DOHH2 (cell line): ENCODE data around the gene DCDC1.

ENCODE experiments used
- H3F3A ChIP-seq: fragments of 200-600 bp; sonication (generic), shearing (Covaris generic); 2 replicates; pipeline ENCODE4 v1.6.0; 2016; ENCODE audit warnings: antibody characterized with exemption, mild to moderate bottlenecking; ENCODE audit not compliant: control insufficient read depth, insufficient read depth
- H3K27ac ChIP-seq: fragments of 200-600 bp; sonication (generic); 2 replicates; pipeline ENCODE4 v1.5.1; 2014; ENCODE audit warnings: low read depth, mild to moderate bottlenecking, low read length, moderate library complexity
- H3K27me3 ChIP-seq: fragments of 200-600 bp; sonication (generic); 2 replicates; pipeline ENCODE4 v1.6.1; 2014; ENCODE audit warnings: mild to moderate bottlenecking, low read length, mixed read lengths; ENCODE audit not compliant: control insufficient read depth
- H3K36me3 ChIP-seq: fragments of 200-600 bp; sonication (generic); 2 replicates; pipeline ENCODE4 v1.6.1; 2014; ENCODE audit warnings: mild to moderate bottlenecking, low read length, moderate library complexity, mixed read lengths; ENCODE audit not compliant: control insufficient read depth
- H3K4me1 ChIP-seq: fragments of 200-600 bp; sonication (generic); 2 replicates; pipeline ENCODE4 v1.6.1; 2014; ENCODE audit warnings: mild to moderate bottlenecking, low read length, mixed read lengths; ENCODE audit not compliant: control insufficient read depth
- H3K4me2 ChIP-seq: fragments of 200-600 bp; sonication (generic); 2 replicates; pipeline ENCODE4 v1.6.0; 2014; ENCODE audit warnings: mild to moderate bottlenecking, low read length, moderate library complexity
- H3K4me3 ChIP-seq: fragments of 200-600 bp; sonication (generic); 2 replicates; pipeline ENCODE4 v1.5.1; 2014; ENCODE audit warnings: mild to moderate bottlenecking, low read length, mixed read lengths
- H3K79me2 ChIP-seq: fragments of 200-600 bp; sonication (generic); 2 replicates; pipeline ENCODE4 v1.6.1; 2014; ENCODE audit warnings: mild to moderate bottlenecking, low read length, mixed read lengths; ENCODE audit not compliant: control insufficient read depth
- H3K9me2 ChIP-seq: fragments of 200-600 bp; sonication (generic); replicated peaks from 2 replicates; pipeline ENCODE4 v1.6.1; 2014; ENCODE audit warnings: mild to moderate bottlenecking, low read length, mixed read lengths; ENCODE audit not compliant: control insufficient read depth
- H3K9me3 ChIP-seq: fragments of 200-600 bp; sonication (generic); 2 replicates; pipeline ENCODE4 v1.6.1; 2014; ENCODE audit warnings: antibody characterized with exemption, low read length, mixed read lengths; ENCODE audit not compliant: control insufficient read depth, insufficient read depth
- H4K20me1 ChIP-seq: fragments of 200-600 bp; sonication (generic); 2 replicates; pipeline ENCODE4 v1.6.0; 2014; ENCODE audit warnings: low read depth, mild to moderate bottlenecking, antibody characterized with exemption, low read length, moderate library complexity; ENCODE audit not compliant: control insufficient read depth, insufficient read depth
- CTCF ChIP-seq: fragments of 200-600 bp; sonication (generic); IDR thresholded peaks from one replicate; pipeline ENCODE4 v1.5.1; 2014; ENCODE audit warnings: antibody characterized with exemption, mild to moderate bottlenecking, low read depth, low read length; ENCODE audit not compliant: poor library complexity, severe bottlenecking
- EZH2phosphoT487 ChIP-seq: fragments of 200-600 bp; sonication (generic); IDR thresholded peaks from 2 replicates; pipeline ENCODE4 v1.6.1; 2017; ENCODE audit warnings: borderline replicate concordance, mild to moderate bottlenecking, antibody characterized with exemption, low read length, moderate library complexity, mixed read lengths

Gene DCDC1

GRCh38 chr11:30873924-30874610 lies 495.5 kb downstream of the DCDC1 start:
- H3K4me2 ChIP-seq: no peak overlapping the region
- H3K27ac ChIP-seq: no peak overlapping the region
- no peaks in the 10 kb centered on the region for H3K79me2 ChIP-seq
- no peaks in the 10 kb centered on the region for H3K4me1 ChIP-seq
- H4K20me1 ChIP-seq: no peaks in the 10 kb centered on the region
- H3K27me3 ChIP-seq: no peaks in the 10 kb centered on the region
- no peaks in the 10 kb centered on the region for H3K9me3 ChIP-seq
- no peaks in the 10 kb centered on the region for H3K36me3 ChIP-seq
- TF ChIP-seq CTCF (no peak), EZH2phosphoT487 (no peak)
- H3K9me2 ChIP-seq: no peaks in the 10 kb centered on the region
- no peaks in the 10 kb centered on the region for H3F3A ChIP-seq
- H3K4me3 ChIP-seq: no peak overlapping the region

- no peaks in the 10 kb centered on the region for H3K27me3 ChIP-seq
- H3K4me3 ChIP-seq: no peak overlapping the region
- H3K4me2 ChIP-seq: no peak overlapping the region
- no peaks in the 10 kb centered on the region for H3F3A ChIP-seq
- no peak overlapping the region for H3K27ac ChIP-seq
- H3K9me2 ChIP-seq: no peaks in the 10 kb centered on the region
- no peak for TF ChIP-seq EZH2phosphoT487
- TF ChIP-seq CTCF: no peak
- H3K4me1 ChIP-seq: no peaks in the 10 kb centered on the region
- H4K20me1 ChIP-seq: no peaks in the 10 kb centered on the region
- H3K9me3 ChIP-seq: no peaks in the 10 kb centered on the region
- H3K79me2 ChIP-seq: no peaks in the 10 kb centered on the region
- no peaks in the 10 kb centered on the region for H3K36me3 ChIP-seq
Observed at GRCh38 chr11:30868626-30869081, 500.9 kb downstream of the DCDC1 start.

GRCh38 chr11:30863209-30863608 lies 506.3 kb downstream of the DCDC1 start:
- no peaks in the 10 kb centered on the region for H3K9me2 ChIP-seq
- no peak for TF ChIP-seq CTCF
- no peak for TF ChIP-seq EZH2phosphoT487
- H3K79me2 ChIP-seq: no peaks in the 10 kb centered on the region
- H3K4me1 ChIP-seq: no peaks in the 10 kb centered on the region
- no peak overlapping the region for H3K4me2 ChIP-seq
- H3F3A ChIP-seq: no peaks in the 10 kb centered on the region
- no peak overlapping the region for H3K27ac ChIP-seq
- no peak overlapping the region for H3K4me3 ChIP-seq
- no peaks in the 10 kb centered on the region for H3K27me3 ChIP-seq
- no peaks in the 10 kb centered on the region for H4K20me1 ChIP-seq
- H3K36me3 ChIP-seq: no peaks in the 10 kb centered on the region
- H3K9me3 ChIP-seq: no peaks in the 10 kb centered on the region
